Ascending aorta (tissue), 2 donors: ENCODE data around the gene GATAD2B. TPM values are rescaled to one million over a fixed set of nuclear protein-coding genes. Genes with fewer than 3 reads are reported as not detected.

Experiments
- DNase-seq, 2 donors: peaks; one replicate each; pipeline ENCODE4 v3.0.0-alpha.2; 2019; ENCODE audit warnings: low spot score in 2 of 2
- H3K27ac ChIP-seq, 2 donors: fragments of 200-600 bp; sonication (generic); one replicate each; pipeline ENCODE4 v1.5.1; 2016 to 2017; ENCODE audit warnings: mild to moderate bottlenecking in 1 of 2
- H3K27me3 ChIP-seq: fragments of 200-600 bp; sonication (generic); one replicate; pipeline ENCODE4 v1.5.1; 2017
- H3K36me3 ChIP-seq, 2 donors: fragments of 200-600 bp; sonication (generic); one replicate each; pipeline ENCODE4 v1.5.1; 2016
- H3K4me1 ChIP-seq, 2 donors: fragments of 200-600 bp; sonication (generic); one replicate each; pipeline ENCODE4 v1.5.1; 2016 to 2017; ENCODE audit warnings: mild to moderate bottlenecking in 1 of 2
- H3K4me3 ChIP-seq, 2 donors: fragments of 200-600 bp; sonication (generic); one replicate each; pipeline ENCODE4 v1.5.1; 2016 to 2017; ENCODE audit warnings: mild to moderate bottlenecking in 1 of 2
- H3K9me3 ChIP-seq, 2 donors: fragments of 200-600 bp; sonication (generic); one replicate each; pipeline ENCODE4 v1.5.1; 2016
- intact Hi-C: fragments of 100-400 bp; cut with DNase I; formaldehyde crosslinking; loops from one replicate; pipeline ENCODE4 v1.15.1; 2023
- total RNA-seq: library from RNA; depleted of rRNA; stranded (reverse); fragments of >200 nt; gene quantifications from one replicate; pipeline ENCODE4 v1.1.0, GENCODE V29; 2016
- TF ChIP-seq, protein P1 (sequence below), 3 experiments: fragments of 200-600 bp in 2 of 3; fragments of 450-650 bp in 1 of 3; sonication (generic) in 2 of 3; IDR thresholded peaks; one replicate each; pipeline ENCODE4 v1.5.1; 2016 to 2019; ENCODE audit warnings: antibody characterized with exemption in 3 of 3, mild to moderate bottlenecking in 1 of 3, moderate library complexity in 1 of 3

The GATAD2B gene
- total RNA-seq, 1 donor from 2014 or later, result 9.5 TPM

DNA sequence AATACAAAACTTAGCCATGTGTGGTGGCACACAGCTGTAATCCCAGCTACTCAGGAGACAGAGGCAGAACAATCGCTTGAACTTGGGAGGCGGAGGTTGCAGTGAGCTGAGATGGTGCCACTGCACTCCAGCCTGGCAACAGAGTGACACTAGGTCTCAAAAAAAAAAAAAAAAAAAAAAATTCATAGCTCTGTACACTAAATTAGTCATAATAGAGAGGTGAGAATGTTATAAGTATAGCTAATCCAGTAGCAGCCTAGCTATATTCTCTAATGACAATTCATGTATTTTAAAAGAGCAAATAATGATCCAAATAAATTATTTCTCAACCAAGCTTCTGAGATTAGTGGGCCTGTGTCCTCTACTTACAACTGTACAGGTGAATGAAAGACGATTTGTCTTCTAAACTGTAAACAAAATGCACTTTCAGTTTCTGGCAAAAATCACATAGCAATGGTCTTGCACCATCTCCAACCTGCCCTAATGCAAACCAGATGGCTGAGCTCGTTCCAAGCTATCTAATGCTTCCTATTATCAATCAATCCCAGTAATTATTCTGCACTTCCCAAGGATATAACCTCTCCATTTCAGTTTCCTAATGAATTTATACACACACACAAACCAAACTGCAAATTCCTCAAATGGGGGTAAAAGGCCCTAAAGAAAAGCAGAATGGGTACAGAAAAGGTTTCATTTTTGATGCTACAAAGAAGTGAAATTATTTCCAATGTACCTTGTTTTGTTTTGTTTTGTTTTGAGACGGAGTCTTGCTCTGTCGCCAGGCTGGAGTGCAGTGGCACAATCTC is 56.5 kb downstream of the GATAD2B start:
- no peak for DNase-seq
- no peaks in the 10 kb centered on the region for H3K36me3 ChIP-seq
- H3K27me3 ChIP-seq, result no peaks in the 10 kb centered on the region
- no peaks in the 10 kb centered on the region for H3K9me3 ChIP-seq
- H3K27ac ChIP-seq, result no peak overlapping the region
- H3K4me3 ChIP-seq, result no peak overlapping the region
- intact Hi-C loops, result no loop called here
- H3K4me1 ChIP-seq, result no peaks in the 10 kb centered on the region
- TF ChIP-seq, protein P1, sequence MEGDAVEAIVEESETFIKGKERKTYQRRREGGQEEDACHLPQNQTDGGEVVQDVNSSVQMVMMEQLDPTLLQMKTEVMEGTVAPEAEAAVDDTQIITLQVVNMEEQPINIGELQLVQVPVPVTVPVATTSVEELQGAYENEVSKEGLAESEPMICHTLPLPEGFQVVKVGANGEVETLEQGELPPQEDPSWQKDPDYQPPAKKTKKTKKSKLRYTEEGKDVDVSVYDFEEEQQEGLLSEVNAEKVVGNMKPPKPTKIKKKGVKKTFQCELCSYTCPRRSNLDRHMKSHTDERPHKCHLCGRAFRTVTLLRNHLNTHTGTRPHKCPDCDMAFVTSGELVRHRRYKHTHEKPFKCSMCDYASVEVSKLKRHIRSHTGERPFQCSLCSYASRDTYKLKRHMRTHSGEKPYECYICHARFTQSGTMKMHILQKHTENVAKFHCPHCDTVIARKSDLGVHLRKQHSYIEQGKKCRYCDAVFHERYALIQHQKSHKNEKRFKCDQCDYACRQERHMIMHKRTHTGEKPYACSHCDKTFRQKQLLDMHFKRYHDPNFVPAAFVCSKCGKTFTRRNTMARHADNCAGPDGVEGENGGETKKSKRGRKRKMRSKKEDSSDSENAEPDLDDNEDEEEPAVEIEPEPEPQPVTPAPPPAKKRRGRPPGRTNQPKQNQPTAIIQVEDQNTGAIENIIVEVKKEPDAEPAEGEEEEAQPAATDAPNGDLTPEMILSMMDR (IDR thresholded peaks at IDR 0.05), result no peak

GRCh38 chr1:153860285-153860684 is 62.5 kb downstream of the GATAD2B start:
- TF ChIP-seq, protein P1 (IDR thresholded peaks at IDR 0.05), result no peak

GRCh38 chr1:153857505-153857904 is 65.3 kb downstream of the GATAD2B start:
- no peak for DNase-seq
- H3K4me1 ChIP-seq, result no peaks in the 10 kb centered on the region
- no peak overlapping the region for H3K27ac ChIP-seq
- no peaks in the 10 kb centered on the region for H3K9me3 ChIP-seq
- H3K4me3 ChIP-seq, result no peak overlapping the region
- H3K36me3 ChIP-seq, result peaks cover 0 to 9% of the 10 kb centered on the region in 2 donors
- H3K27me3 ChIP-seq, result no peaks in the 10 kb centered on the region
- TF ChIP-seq, protein P1 (IDR thresholded peaks at IDR 0.05), result no peak
- intact Hi-C loops, result no loop called here

More at GRCh38 chr1:153860285-153860684, 62.5 kb downstream of the GATAD2B start:
- H3K4me1 ChIP-seq, result no peaks in the 10 kb centered on the region
- H3K36me3 ChIP-seq, result peaks cover 0 to 9% of the 10 kb centered on the region in 2 donors
- DNase-seq, result no peak
- no peaks in the 10 kb centered on the region for H3K9me3 ChIP-seq
- intact Hi-C loops, result loop anchor here (5.0 kb wide), 1 partner anchor 52 kb away; no protein-coding TSS in a partner anchor
- H3K27ac ChIP-seq, result no peak overlapping the region
- no peak overlapping the region for H3K4me3 ChIP-seq
- H3K27me3 ChIP-seq, result no peaks in the 10 kb centered on the region

DNA sequence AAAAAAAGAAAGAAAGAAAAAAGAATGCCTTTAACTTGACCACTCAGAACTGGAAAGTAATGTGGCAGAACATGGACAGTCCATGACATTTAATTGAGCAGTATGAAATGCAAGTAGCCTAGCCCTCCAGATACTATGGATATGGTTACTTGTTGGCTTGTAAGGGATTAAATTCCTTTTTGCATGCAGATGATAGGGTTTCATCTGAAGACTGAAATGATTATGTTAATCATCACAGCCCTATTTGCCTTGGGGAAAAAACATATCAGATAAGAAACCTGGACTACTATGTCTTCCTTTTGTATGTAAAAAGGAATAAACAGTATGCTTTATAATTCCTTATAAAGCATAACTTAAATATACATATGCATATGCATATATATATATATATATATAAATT is 66.0 kb downstream of the GATAD2B start:
- TF ChIP-seq, protein P1 (IDR thresholded peaks at IDR 0.05), result peak in 1 of 3 experiments; percentile 1
- H3K9me3 ChIP-seq, result no peaks in the 10 kb centered on the region
- H3K36me3 ChIP-seq, result peaks cover 0 to 9% of the 10 kb centered on the region in 2 donors
- H3K27me3 ChIP-seq, result no peaks in the 10 kb centered on the region
- no peaks in the 10 kb centered on the region for H3K4me1 ChIP-seq
- intact Hi-C loops, result no loop called here
- no peak overlapping the region for H3K4me3 ChIP-seq
- H3K27ac ChIP-seq, result no peak overlapping the region
- no peak for DNase-seq

DNA sequence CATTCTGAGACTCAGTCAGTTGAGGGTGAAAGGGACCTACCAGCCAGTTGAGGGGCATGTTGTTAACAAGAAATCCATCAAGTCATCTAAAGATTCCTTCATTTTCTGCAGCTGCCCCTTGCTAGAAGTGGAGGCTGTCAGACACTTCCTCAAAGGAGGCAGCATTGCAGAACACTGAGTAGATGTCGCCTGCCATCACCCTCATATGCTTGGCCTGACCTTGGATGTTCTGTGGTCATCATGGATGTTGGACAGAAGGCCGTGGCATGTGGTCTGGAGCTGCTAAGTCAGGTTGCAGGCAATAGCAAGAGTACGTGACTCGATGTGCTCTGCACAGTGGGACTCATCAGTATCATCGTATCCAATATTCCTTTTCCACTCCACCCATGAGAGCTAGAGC is 70.6 kb downstream of the GATAD2B start:
- H3K9me3 ChIP-seq, result no peaks in the 10 kb centered on the region
- peaks cover 0 to 9% of the 10 kb centered on the region in 2 donors for H3K36me3 ChIP-seq
- no peak for DNase-seq
- no peaks in the 10 kb centered on the region for H3K27me3 ChIP-seq
- H3K4me3 ChIP-seq, result no peak overlapping the region
- intact Hi-C loops, result no loop called here
- no peaks in the 10 kb centered on the region for H3K4me1 ChIP-seq
- TF ChIP-seq, protein P1 (IDR thresholded peaks at IDR 0.05), result no peak
- H3K27ac ChIP-seq, result no peak overlapping the region
